LNCaP clone FGC (cell line): ENCODE results near the gene FZD8.
A peak's percentile ranks its signal among the peaks of the same experiment; 100 is the strongest.

Source experiments
- DNase-seq: peaks from one replicate; pipeline ENCODE4 v3.0.0-alpha.2; 2011; ENCODE audit warnings: low read depth
- H3K4me3 ChIP-seq: 2 replicates; pipeline ENCODE4 v1.5.1; 2011; ENCODE audit warnings: mild to moderate bottlenecking, low read depth, low read length, control low read depth
- TF ChIP-seq, protein P1 (sequence below): IDR thresholded peaks from 2 replicates; pipeline ENCODE4 v1.5.1; 2012; ENCODE audit warnings: mild to moderate bottlenecking; ENCODE audit not compliant: control insufficient read depth, insufficient read depth; ENCODE audit errors: extremely low read depth

FZD8 gene

DNA sequence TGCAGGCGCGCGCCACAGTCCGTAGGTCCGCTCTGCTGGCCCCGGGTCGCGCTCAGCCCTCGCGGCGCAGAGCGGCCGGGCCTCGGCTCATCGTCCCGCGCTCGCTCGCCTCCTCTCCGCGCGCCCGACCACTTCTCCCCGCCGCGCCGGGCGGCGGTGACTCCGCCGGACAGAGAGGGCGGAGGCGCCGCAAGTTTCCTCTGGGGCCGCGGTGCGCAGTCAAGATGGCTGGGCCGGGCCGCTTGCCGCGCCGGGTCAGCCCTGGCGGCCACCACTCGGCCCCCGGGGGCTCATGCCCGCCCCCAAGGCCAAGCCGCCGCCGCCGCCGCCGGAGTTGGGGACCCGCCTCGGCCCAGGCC, 441 bp downstream of the FZD8 start:
- H3K4me3 ChIP-seq, result peak overlapping the region; percentile 62
- no peak for DNase-seq

DNA sequence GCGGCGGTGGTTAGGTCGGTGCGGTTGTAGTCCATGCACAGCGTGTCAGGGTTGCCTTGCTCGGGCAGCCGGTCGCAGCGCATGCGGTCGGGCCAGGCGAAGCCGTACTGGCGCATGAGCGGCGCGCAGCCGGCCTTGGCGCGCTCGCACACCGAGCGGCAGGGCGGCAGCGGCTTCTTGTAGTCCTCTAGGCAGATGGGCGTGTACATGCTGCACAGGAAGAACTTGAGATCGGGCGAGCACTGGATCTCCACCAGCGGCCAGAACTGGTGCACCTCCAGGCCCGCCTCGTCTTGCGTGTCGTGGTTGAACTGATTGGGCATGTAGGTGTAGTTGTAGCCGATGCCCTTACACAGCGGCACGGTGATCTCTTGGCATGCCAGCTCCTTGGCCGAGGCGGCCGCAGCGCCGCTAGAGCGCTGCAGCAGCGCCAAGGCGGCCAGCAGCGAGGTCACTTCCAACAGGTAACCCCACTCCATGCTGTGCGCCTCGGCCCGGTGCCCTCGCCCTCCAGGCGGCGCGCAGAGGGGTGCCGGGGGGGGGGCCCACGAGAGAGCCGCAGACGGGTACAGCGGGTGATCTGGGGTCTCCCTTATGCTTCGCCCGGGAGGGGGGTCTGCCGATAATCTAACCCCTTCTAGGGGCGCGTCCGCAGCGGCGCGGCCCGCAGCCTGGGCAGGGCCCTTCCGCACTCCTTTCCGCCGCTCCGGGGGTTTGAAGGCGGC, 983 bp downstream of the FZD8 start:
- DNase-seq, result peak; percentile 82
- peak overlapping the region; percentile 62 for H3K4me3 ChIP-seq
- TF ChIP-seq, protein P1, sequence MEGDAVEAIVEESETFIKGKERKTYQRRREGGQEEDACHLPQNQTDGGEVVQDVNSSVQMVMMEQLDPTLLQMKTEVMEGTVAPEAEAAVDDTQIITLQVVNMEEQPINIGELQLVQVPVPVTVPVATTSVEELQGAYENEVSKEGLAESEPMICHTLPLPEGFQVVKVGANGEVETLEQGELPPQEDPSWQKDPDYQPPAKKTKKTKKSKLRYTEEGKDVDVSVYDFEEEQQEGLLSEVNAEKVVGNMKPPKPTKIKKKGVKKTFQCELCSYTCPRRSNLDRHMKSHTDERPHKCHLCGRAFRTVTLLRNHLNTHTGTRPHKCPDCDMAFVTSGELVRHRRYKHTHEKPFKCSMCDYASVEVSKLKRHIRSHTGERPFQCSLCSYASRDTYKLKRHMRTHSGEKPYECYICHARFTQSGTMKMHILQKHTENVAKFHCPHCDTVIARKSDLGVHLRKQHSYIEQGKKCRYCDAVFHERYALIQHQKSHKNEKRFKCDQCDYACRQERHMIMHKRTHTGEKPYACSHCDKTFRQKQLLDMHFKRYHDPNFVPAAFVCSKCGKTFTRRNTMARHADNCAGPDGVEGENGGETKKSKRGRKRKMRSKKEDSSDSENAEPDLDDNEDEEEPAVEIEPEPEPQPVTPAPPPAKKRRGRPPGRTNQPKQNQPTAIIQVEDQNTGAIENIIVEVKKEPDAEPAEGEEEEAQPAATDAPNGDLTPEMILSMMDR, result 0 out of 2 replicates have a peak, but pooled peaks have one; percentile 23

More for the DNA sequence above, 441 bp downstream of the FZD8 start:
- TF ChIP-seq, protein P1, result no peak

DNA sequence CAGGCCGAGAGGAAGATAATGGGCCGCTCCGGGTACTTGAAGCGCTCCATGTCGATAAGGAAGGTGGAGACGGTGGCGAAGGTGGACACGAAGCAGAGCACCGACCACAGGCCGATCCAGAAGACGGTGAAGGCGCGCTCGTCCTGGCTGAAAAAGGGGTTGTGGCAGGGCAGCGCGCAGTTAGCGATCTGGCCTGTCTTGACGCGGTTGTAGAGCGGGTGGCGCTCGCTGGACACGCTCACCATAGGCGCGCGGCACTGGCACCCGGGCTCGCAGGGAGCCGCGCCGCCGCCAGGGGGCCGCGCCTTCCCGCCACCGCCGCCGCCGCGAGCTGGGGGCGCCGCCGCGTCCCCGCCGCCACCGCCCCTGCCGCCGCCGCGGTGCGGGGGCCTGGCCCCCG, 1.6 kb downstream of the FZD8 start:
- TF ChIP-seq, protein P1, result peak; percentile 90
- DNase-seq, result peak; percentile 43
- H3K4me3 ChIP-seq, result peak overlapping the region; percentile 45

DNA sequence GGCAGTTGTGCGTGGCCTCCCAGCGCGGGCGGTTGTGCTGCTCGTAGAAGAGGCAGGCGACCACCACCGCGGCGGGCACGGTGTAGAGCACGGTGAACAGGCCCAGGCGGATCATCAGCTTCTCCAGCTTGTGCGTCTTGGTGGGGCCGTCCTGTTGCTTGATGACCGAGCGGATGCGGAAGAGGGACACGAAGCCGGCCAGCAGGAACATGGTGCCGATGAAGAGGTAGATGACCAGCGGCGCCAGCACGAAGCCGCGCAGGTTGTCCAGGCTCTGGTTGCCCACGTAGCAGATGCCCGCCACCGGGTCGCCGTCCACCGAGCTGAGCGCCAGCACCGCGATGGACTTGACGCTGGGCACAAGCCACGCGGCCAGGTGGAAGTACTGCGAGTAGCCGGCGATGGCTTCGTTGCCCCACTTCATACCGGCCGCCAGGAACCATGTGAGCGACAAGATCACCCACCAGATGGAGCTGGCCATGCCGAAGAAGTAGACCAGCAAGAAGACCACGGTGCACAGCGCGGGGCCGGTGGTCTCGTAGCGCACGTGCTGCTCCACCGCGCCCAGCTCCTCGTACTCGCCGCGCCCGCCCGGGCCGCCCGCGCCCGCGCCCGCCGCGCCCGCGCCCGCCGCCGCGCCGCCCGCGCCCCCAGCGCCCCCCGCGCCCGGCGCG, 2.2 kb downstream of the FZD8 start:
- DNase-seq, result no peak
- H3K4me3 ChIP-seq, result peak overlapping the region; percentile 45; the same call in 1 of the 2 replicates
- TF ChIP-seq, protein P1, result peak; percentile 13; the same call in 1 of the 2 replicates

DNA sequence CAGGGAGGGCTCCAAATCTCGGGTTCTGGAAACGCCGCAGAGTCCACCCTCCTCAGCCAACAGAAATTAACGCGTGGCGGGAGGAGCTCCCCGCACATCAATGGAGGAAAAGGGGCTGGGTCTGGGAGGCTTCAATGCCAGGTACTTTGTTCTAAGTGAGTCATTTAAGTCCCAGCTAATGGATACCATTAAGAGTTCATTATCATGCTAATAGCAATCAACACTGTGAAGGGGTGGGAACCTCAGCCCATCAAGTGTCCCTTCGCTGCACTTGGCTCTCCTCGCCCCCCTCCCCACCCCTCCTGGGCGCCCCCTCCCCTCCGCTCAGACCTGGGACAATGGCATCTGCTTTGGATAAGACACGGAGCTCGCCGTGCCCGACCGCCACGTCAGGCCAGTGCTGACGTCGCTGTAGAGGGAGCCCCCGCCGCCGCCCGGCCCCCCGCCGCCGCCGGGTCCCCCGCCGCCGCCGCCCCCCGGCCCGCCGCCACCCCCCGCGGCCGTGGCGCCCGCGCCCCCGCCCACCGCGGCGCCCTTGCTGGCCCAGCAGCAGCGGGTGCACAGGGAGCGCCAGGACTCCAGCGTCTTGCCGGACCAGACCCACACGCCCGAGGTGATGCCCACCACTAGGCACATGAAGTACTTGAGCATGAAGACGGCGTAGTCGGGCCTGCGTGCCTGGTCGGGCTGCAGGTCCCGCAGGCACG, 2.9 kb downstream of the FZD8 start:
- DNase-seq, result no peak
- no peak overlapping the region for H3K4me3 ChIP-seq
- TF ChIP-seq, protein P1, result no peak

DNA sequence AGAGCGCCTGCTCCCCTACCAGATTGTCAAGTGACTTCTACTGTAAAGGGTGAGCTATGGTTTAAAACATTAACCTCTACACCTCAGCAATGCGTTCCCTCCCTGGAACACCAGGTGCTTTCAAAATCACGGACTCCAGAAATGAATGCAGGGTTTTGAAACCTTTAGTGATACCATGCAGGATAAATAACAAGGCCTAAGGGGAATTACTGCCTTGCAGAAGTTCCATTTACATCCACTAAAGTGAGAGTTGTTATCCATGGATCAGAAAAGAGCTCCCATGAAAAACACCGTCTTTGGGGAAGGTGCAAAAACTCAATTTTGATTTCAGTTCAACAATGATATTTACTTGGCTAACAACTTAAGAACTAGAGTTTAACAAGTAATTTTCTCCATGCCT, 4.0 kb downstream of the FZD8 start:
- TF ChIP-seq, protein P1, result no peak
- no peak overlapping the region for H3K4me3 ChIP-seq
- DNase-seq, result no peak
